C4-2B (cell line): ENCODE results near the gene APLF.

Experiments used
- CTCF ChIP-seq: fragments of 450-650 bp; conservative IDR thresholded peaks from 2 replicates; pipeline ENCODE4 v1.5.1; 2017; ENCODE audit warnings: mild to moderate bottlenecking
- ZFX ChIP-seq: fragments of 450-650 bp; IDR thresholded peaks from 2 replicates; pipeline ENCODE4 v1.6.1; 2017

- TF ChIP-seq CTCF = no peak
- TF ChIP-seq ZFX = no peak
Measured at GRCh38 chr2:68428746-68429145, 38.6 kb upstream of the APLF start.
